DND-41 (cell line): ENCODE results near the gene COLEC12.

ENCODE experiments used
- ATAC-seq: fragments of 200-7000 bp; cut with Tn5 transposase; 3 replicates; pipeline ENCODE4 v1.9.1; 2021; ENCODE audit warnings: low read depth; ENCODE audit not compliant: insufficient read depth
- DNase-seq: peaks from one replicate; pipeline ENCODE4 v3.0.0-alpha.2; 2020
- H2AFZ ChIP-seq: 2 replicates; pipeline ENCODE4 v1.6.0; 2012; ENCODE audit warnings: low read depth, low read length
- H3K27ac ChIP-seq: 2 replicates; pipeline ENCODE4 v1.5.1; 2012; ENCODE audit warnings: low read length, inconsistent platforms
- H3K27me3 ChIP-seq: fragments of 200-600 bp; sonication (generic); 2 replicates; pipeline ENCODE4 v1.6.0; 2012; ENCODE audit warnings: low read length, mild to moderate bottlenecking, inconsistent platforms; ENCODE audit not compliant: insufficient read depth, poor library complexity
- H3K36me3 ChIP-seq: 2 replicates; pipeline ENCODE4 v1.5.1; 2012; ENCODE audit warnings: low read length, inconsistent platforms; ENCODE audit not compliant: insufficient read depth
- H3K4me1 ChIP-seq: 2 replicates; pipeline ENCODE4 v1.5.1; 2012; ENCODE audit warnings: mild to moderate bottlenecking, low read length; ENCODE audit not compliant: insufficient read depth
- H3K4me2 ChIP-seq: 2 replicates; pipeline ENCODE4 v1.6.0; 2012; ENCODE audit warnings: mild to moderate bottlenecking, moderate library complexity, low read length, inconsistent platforms; ENCODE audit not compliant: insufficient read depth
- H3K4me3 ChIP-seq, 2 experiments: fragments of 200-600 bp in 1 of 2; shearing (Covaris generic) in 1 of 2; 2 replicates each; pipeline ENCODE4 v1.5.1; 2012 to 2016; ENCODE audit warnings: inconsistent platforms in 2 of 2, low read length in 2 of 2, mild to moderate bottlenecking in 2 of 2, low read depth in 1 of 2, moderate library complexity in 1 of 2
- H3K79me2 ChIP-seq: 2 replicates; pipeline ENCODE4 v1.6.0; 2012; ENCODE audit warnings: low read length, inconsistent platforms; ENCODE audit not compliant: insufficient read depth
- H3K9ac ChIP-seq: 2 replicates; pipeline ENCODE4 v1.6.0; 2012; ENCODE audit warnings: low read depth, mild to moderate bottlenecking, inconsistent platforms, low read length, moderate library complexity
- H3K9me3 ChIP-seq: 2 replicates; pipeline ENCODE4 v1.5.1; 2012; ENCODE audit warnings: low read length, moderate library complexity, mild to moderate bottlenecking, inconsistent platforms; ENCODE audit not compliant: insufficient read depth, severe bottlenecking
- H4K20me1 ChIP-seq: 2 replicates; pipeline ENCODE4 v1.6.0; 2012; ENCODE audit warnings: low read length; ENCODE audit not compliant: insufficient read depth
- EZH2 ChIP-seq: IDR thresholded peaks from 3 replicates; pipeline ENCODE4 v1.6.1; 2012; ENCODE audit warnings: borderline replicate concordance, low read depth, mild to moderate bottlenecking, moderate library complexity, low read length, inconsistent platforms; ENCODE audit not compliant: severe bottlenecking
- TF ChIP-seq, protein P1 (sequence below): IDR thresholded peaks from 2 replicates; pipeline ENCODE4 v1.5.1; 2012; ENCODE audit warnings: borderline replicate concordance, low read length, moderate library complexity, mild to moderate bottlenecking; ENCODE audit not compliant: poor library complexity, severe bottlenecking; ENCODE audit errors: extremely low read depth

Gene COLEC12

DNA sequence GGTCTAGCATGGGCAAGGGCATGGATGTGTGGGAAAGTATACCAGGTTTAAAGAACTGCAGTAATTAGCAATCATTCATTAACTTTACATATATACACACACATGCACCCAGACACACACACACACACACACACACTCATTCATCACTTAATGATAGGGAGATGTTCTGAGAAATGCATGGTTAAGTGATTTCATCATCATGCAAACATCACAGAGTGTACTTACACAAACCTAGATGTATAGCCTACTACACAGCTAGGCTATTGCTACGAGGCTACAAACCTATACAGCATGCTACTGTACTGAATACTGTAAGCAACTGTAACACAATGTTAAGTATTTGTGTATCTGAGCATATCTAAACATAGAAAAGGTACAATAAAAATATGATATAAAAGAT is 83.6 kb downstream of the COLEC12 start:
- H2AFZ ChIP-seq, result no peak overlapping the region

DNA sequence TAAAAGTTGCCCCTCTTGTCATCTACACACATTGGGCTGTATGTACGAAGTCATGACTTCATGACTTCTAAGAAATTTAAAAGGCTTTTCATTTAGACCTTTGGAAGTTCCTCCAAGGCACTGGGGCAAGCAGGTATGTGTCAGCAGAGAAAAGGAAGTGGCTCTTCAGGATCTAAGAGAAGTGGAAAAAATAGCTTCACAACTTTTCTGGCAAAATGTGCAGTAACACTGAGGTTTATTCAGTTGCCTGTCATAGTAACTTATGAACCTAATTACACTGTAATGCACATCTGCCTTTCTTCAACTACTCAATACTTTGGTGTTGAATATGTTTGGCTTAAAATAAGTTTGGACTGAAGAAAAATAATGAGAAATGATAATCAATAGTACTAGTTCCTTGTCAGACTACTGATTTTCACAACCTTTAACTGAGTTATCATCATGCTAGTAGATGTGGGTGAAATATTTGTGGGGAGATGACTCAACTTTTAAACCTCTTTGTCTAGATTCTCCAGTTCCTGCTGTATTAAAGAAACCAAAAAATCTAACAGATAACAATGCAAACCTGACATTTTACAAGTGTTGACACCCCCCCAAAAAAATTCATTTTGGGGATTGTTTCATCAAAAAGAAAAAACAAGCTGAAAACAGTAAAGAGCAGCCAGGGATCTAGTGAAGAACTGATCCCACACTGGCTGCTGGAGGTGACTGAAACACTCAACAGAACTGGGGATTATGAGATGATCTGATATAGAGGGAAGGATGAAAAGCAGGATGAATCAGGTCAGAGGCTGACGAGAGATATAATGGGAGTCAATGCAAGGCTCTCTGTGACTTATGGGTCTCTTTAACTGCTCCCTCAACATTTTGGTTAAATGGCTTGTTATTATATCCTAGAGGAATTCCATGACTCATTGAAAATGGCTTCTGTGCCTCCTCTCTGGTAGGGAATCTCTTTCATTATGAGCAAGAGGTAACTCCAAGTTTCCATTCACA is 84.6 kb downstream of the COLEC12 start:
- no peaks in the 10 kb centered on the region for H3K27me3 ChIP-seq
- H2AFZ ChIP-seq, result no peak overlapping the region
- H3K4me3 ChIP-seq, result no peak overlapping the region
- no peaks in the 10 kb centered on the region for H4K20me1 ChIP-seq
- no peak overlapping the region for H3K4me2 ChIP-seq
- H3K36me3 ChIP-seq, result no peaks in the 10 kb centered on the region
- DNase-seq (no peak), ATAC-seq (no peak)
- TF ChIP-seq, protein P1, sequence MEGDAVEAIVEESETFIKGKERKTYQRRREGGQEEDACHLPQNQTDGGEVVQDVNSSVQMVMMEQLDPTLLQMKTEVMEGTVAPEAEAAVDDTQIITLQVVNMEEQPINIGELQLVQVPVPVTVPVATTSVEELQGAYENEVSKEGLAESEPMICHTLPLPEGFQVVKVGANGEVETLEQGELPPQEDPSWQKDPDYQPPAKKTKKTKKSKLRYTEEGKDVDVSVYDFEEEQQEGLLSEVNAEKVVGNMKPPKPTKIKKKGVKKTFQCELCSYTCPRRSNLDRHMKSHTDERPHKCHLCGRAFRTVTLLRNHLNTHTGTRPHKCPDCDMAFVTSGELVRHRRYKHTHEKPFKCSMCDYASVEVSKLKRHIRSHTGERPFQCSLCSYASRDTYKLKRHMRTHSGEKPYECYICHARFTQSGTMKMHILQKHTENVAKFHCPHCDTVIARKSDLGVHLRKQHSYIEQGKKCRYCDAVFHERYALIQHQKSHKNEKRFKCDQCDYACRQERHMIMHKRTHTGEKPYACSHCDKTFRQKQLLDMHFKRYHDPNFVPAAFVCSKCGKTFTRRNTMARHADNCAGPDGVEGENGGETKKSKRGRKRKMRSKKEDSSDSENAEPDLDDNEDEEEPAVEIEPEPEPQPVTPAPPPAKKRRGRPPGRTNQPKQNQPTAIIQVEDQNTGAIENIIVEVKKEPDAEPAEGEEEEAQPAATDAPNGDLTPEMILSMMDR, result no peak
- TF ChIP-seq EZH2, result no peak
- H3K9me3 ChIP-seq, result no peaks in the 10 kb centered on the region
- no peaks in the 10 kb centered on the region for H3K4me1 ChIP-seq
- H3K27ac ChIP-seq, result no peak overlapping the region
- H3K9ac ChIP-seq, result no peak overlapping the region
- H3K79me2 ChIP-seq, result no peaks in the 10 kb centered on the region

More for the DNA sequence above, 83.6 kb downstream of the COLEC12 start:
- Histone ChIP-seq H3K4me3 (no peak overlapping the region), H3K9me3 (no peaks in the 10 kb centered on the region), H3K9ac (no peak overlapping the region), H3K4me2 (no peak overlapping the region), H3K27me3 (peaks cover 2% of the 10 kb centered on the region), H3K36me3 (no peaks in the 10 kb centered on the region), H4K20me1 (no peaks in the 10 kb centered on the region), H3K79me2 (no peaks in the 10 kb centered on the region), H3K4me1 (no peaks in the 10 kb centered on the region), H3K27ac (no peak overlapping the region)
- ATAC-seq (no peak), DNase-seq (no peak)
- TF ChIP-seq EZH2, result no peak
- TF ChIP-seq, protein P1, result no peak

DNA sequence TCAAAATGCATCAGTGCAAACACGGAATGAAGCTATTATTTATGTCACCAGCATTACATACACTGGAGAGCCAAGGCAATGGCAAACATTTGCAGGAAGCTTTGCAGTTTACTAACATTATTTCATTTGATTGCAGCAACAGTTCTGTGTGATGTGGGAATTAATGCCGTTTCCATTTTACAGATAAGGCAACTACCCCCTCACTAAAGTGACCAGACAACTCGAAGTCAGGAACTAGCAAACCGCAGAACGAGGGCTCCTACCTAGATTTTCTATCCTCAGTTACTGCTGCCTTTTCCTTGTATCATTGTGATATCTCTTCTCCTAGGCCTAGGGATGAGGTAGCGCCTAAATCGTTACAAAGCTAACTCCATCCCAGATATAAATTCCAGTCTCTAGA is 85.5 kb downstream of the COLEC12 start:
- Histone ChIP-seq H3K9ac (no peak overlapping the region), H3K79me2 (no peaks in the 10 kb centered on the region), H3K4me2 (no peak overlapping the region), H3K4me1 (no peaks in the 10 kb centered on the region), H3K27ac (no peak overlapping the region), H3K4me3 (no peak overlapping the region), H4K20me1 (no peaks in the 10 kb centered on the region), H3K36me3 (no peaks in the 10 kb centered on the region), H3K9me3 (no peaks in the 10 kb centered on the region), H3K27me3 (no peaks in the 10 kb centered on the region), H2AFZ (no peak overlapping the region)
- no peak for TF ChIP-seq EZH2
- TF ChIP-seq, protein P1, result no peak
- ATAC-seq (no peak), DNase-seq (no peak)

DNA sequence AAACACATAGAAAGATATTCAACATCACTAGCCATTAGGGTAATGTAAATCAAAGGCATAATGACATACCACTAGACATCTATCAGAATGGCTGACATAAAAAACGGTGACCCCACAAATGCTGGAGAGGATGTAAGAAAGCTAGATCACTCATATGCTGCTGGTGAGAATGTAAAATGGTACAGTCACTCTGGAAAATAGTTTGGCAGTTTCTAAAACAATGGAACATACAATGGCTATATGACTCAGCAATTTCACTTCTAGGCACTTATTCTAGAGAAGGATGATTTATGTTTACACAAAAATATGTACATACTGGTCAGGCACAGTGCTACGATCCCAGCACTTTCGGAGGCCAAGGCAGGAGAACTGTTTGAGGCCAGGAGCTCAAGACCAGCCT is 87.3 kb downstream of the COLEC12 start:
- Histone ChIP-seq H3K79me2 (no peaks in the 10 kb centered on the region), H2AFZ (no peak overlapping the region), H3K4me2 (no peak overlapping the region), H3K36me3 (no peaks in the 10 kb centered on the region), H3K4me1 (no peaks in the 10 kb centered on the region), H3K4me3 (no peak overlapping the region), H4K20me1 (no peaks in the 10 kb centered on the region), H3K9ac (no peak overlapping the region), H3K27me3 (no peaks in the 10 kb centered on the region), H3K9me3 (no peaks in the 10 kb centered on the region), H3K27ac (no peak overlapping the region)
- no peak for TF ChIP-seq EZH2
- TF ChIP-seq, protein P1, result no peak
- ATAC-seq (no peak), DNase-seq (no peak)
